Measurements from ENCODE around the gene BRMS1L. TPM values are rescaled to one million over a fixed set of nuclear protein-coding genes. Genes with fewer than 3 reads are reported as not detected.

The BRMS1L gene
- polyA plus RNA-seq, 1 of the 3 experiments (the other 2 are of a cell fraction): 7.1 TPM

- no peak overlapping the region for H2AFZ ChIP-seq (ENCODE audit: low read depth)
- 66% methylated on average over 2 of the region's 2 CpGs for WGBS (ENCODE audit: low lambda C conversion rate)
- no peaks in the 10 kb centered on the region; the same call in 1 of the 2 replicates for H3K79me2 ChIP-seq (ENCODE audit: insufficient read depth)
- ChIA-PET POLR2A (no interaction called here), CTCF (interaction anchor here (1.7 to 1.9 kb wide), 2 partner anchors 13 to 17 kb away, joined by 5 read pairs; no protein-coding TSS in a partner anchor)
- H3K27me3 ChIP-seq (ENCODE audit: insufficient read depth): no peaks in the 10 kb centered on the region
- H3K9me2 ChIP-seq: no peaks in the 10 kb centered on the region
- no peaks in the 10 kb centered on the region for H3K9me3 ChIP-seq
- H3K4me2 ChIP-seq: no peak overlapping the region
- no peaks in the 10 kb centered on the region for H4K20me1 ChIP-seq (ENCODE audit: insufficient read depth)
- TF ChIP-seq YY1 (IDR thresholded peaks at IDR 0.05; ENCODE audit: low read depth) (no peak), POLR2AphosphoS5 (IDR thresholded peaks at IDR 0.05; ENCODE audit: low read depth, low read length) (no peak), ELF1 (IDR thresholded peaks at IDR 0.05) (no peak), RFX5 (IDR thresholded peaks at IDR 0.05; ENCODE audit: low read length) (no peak), RAD21 (IDR thresholded peaks at IDR 0.05; ENCODE audit: low read length) (no peak), IRF3 (IDR thresholded peaks at IDR 0.05; ENCODE audit: low read depth, low read length) (no peak), NFIC (IDR thresholded peaks at IDR 0.05; ENCODE audit: borderline replicate concordance) (no peak), TCF12 (IDR thresholded peaks at IDR 0.05) (no peak), MXI1 (IDR thresholded peaks at IDR 0.05; ENCODE audit: low read depth, low read length) (no peak), FOXM1 (IDR thresholded peaks at IDR 0.05; ENCODE audit: low read depth) (no peak), EP300 (IDR thresholded peaks at IDR 0.05; ENCODE audit: borderline replicate concordance in 1 of 2, low read depth in 1 of 2, low read length in 1 of 2) (no peak)
- peak overlapping the region; percentile 36 to 40; a peak in 2 of 4 replicates for H3K27ac ChIP-seq (ENCODE audit: low read depth in 2 of 2, low read length in 1 of 2)
- peaks cover 13% of the 10 kb centered on the region for H3F3A ChIP-seq (replicated peaks; ENCODE audit: insufficient read depth)
- peaks cover 20 to 38% of the 10 kb centered on the region in 2 experiments for H3K36me3 ChIP-seq (replicated peaks in 1 of 2; ENCODE audit: control insufficient read depth in 1 of 2, insufficient read depth in 2 of 2, low read length in 1 of 2)
- H3K4me3 ChIP-seq (ENCODE audit: low read depth in 2 of 2, low read length in 1 of 2): no peak overlapping the region
- no peak for DNase-seq
- H3K9ac ChIP-seq: no peak overlapping the region
- H3K4me1 ChIP-seq (ENCODE audit: control insufficient read depth in 1 of 2, insufficient read depth in 2 of 2, low read depth in 1 of 2, low read length in 1 of 2): peaks cover 0 to 16% of the 10 kb centered on the region in 2 experiments; a peak in 2 of 4 replicates
These were observed 40.6 kb downstream of the BRMS1L start for GRCh38 chr14:35866595-35867279.

GRCh38 chr14:35867280-35867629 lies 41.1 kb downstream of the BRMS1L start:
- TF ChIP-seq MEF2A (IDR thresholded peaks at IDR 0.05; ENCODE audit: borderline replicate concordance, low read depth) (peak; percentile 55; the same call in 1 of the 2 replicates), EZH2phosphoT487 (IDR thresholded peaks at IDR 0.05; ENCODE audit: borderline replicate concordance, low read depth) (no peak)
- Histone ChIP-seq H3K79me2 (ENCODE audit: insufficient read depth) (no peaks in the 10 kb centered on the region; the same call in 1 of the 2 replicates), H3K36me3 (replicated peaks in 1 of 2; ENCODE audit: control insufficient read depth in 1 of 2, insufficient read depth in 2 of 2, low read length in 1 of 2) (peaks cover 20 to 39% of the 10 kb centered on the region in 2 experiments), H3K4me3 (ENCODE audit: low read depth in 2 of 2, low read length in 1 of 2) (no peak overlapping the region), H3K9ac (no peak overlapping the region), H3K9me3 (no peaks in the 10 kb centered on the region), H3K27me3 (ENCODE audit: insufficient read depth) (no peaks in the 10 kb centered on the region), H3K27ac (ENCODE audit: low read depth in 2 of 2, low read length in 1 of 2) (peak overlapping the region; percentile 40 to 43; a peak in 2 of 4 replicates), H3K4me2 (no peak overlapping the region), H3F3A (replicated peaks; ENCODE audit: insufficient read depth) (peaks cover 13% of the 10 kb centered on the region), H3K9me2 (no peaks in the 10 kb centered on the region), H4K20me1 (ENCODE audit: insufficient read depth) (no peaks in the 10 kb centered on the region), H2AFZ (ENCODE audit: low read depth) (no peak overlapping the region), H3K4me1 (ENCODE audit: control insufficient read depth in 1 of 2, insufficient read depth in 2 of 2, low read depth in 1 of 2, low read length in 1 of 2) (peaks cover 0 to 16% of the 10 kb centered on the region in 2 experiments; a peak in 2 of 4 replicates)
- DNase-seq: no peak
- ChIA-PET POLR2A (no interaction called here), CTCF (interaction anchor here (1.7 to 1.9 kb wide), 2 partner anchors 12 to 16 kb away, joined by 5 read pairs; no protein-coding TSS in a partner anchor)
- WGBS (ENCODE audit: low lambda C conversion rate): 60% methylated on average over 2 of the region's 2 CpGs

All from SK-N-SH (cell line).